H9 (cell line): Measurements from ENCODE around the gene UCKL1. TPM values are rescaled to one million over a fixed set of nuclear protein-coding genes. Genes with fewer than 3 reads are reported as not detected.

Source experiments
- DNase-seq: peaks from one replicate; pipeline ENCODE4 v3.0.0-alpha.2; 2017
- H2AFZ ChIP-seq: one replicate; pipeline ENCODE4 v1.6.1; 2013; ENCODE audit warnings: mild to moderate bottlenecking, low read length, control low read depth, moderate library complexity
- H2AK5ac ChIP-seq: 2 replicates; pipeline ENCODE4 v1.6.1; 2013; ENCODE audit warnings: low read length, control low read depth, mixed read lengths; ENCODE audit not compliant: insufficient read length
- H2BK120ac ChIP-seq: one replicate; pipeline ENCODE4 v1.6.1; 2013; ENCODE audit warnings: low read depth, mild to moderate bottlenecking, low read length, control low read depth, inconsistent platforms; ENCODE audit not compliant: poor library complexity, severe bottlenecking
- H2BK12ac ChIP-seq: 2 replicates; pipeline ENCODE4 v1.6.1; 2013; ENCODE audit warnings: low read length, control low read depth, mixed read lengths, low read depth; ENCODE audit not compliant: insufficient read length
- H2BK15ac ChIP-seq: 2 replicates; pipeline ENCODE4 v1.6.1; 2013; ENCODE audit warnings: low read depth, low read length, control low read depth
- H2BK20ac ChIP-seq: one replicate; pipeline ENCODE4 v1.6.1; 2013; ENCODE audit warnings: low read depth, mild to moderate bottlenecking, low read length, control low read depth, inconsistent platforms; ENCODE audit not compliant: poor library complexity, severe bottlenecking
- H2BK5ac ChIP-seq: 2 replicates; pipeline ENCODE4 v1.6.1; 2013; ENCODE audit warnings: low read length, control low read depth, mixed read lengths; ENCODE audit not compliant: insufficient read length
- H3K14ac ChIP-seq: 2 replicates; pipeline ENCODE4 v1.6.1; 2013; ENCODE audit warnings: low read length, control low read depth; ENCODE audit not compliant: insufficient read depth
- H3K18ac ChIP-seq: 2 replicates; pipeline ENCODE4 v1.6.1; 2013; ENCODE audit warnings: low read depth, mild to moderate bottlenecking, mixed read lengths, low read length, control low read depth; ENCODE audit not compliant: insufficient read length
- H3K23ac ChIP-seq: 2 replicates; pipeline ENCODE4 v1.6.1; 2013; ENCODE audit warnings: low read length, control low read depth, mixed read lengths, low read depth; ENCODE audit not compliant: insufficient read length
- H3K23me2 ChIP-seq: 2 replicates; pipeline ENCODE4 v1.6.1; 2013; ENCODE audit warnings: low read depth, mild to moderate bottlenecking, mixed read lengths, low read length, control low read depth; ENCODE audit not compliant: insufficient read length, poor library complexity, severe bottlenecking
- H3K27ac ChIP-seq: 2 replicates; pipeline ENCODE4 v1.5.1; 2013; ENCODE audit warnings: low read length, control low read depth, mixed read lengths, low read depth; ENCODE audit not compliant: insufficient read length
- H3K27me3 ChIP-seq: 2 replicates; pipeline ENCODE4 v1.6.1; 2013; ENCODE audit warnings: low read length, control low read depth, inconsistent platforms; ENCODE audit not compliant: insufficient read depth
- H3K4ac ChIP-seq: 2 replicates; pipeline ENCODE4 v1.6.1; 2013; ENCODE audit warnings: low read depth, mild to moderate bottlenecking, control low read depth, inconsistent platforms, low read length, moderate library complexity
- H3K4me1 ChIP-seq: 2 replicates; pipeline ENCODE4 v1.6.1; 2013; ENCODE audit warnings: low read length, control low read depth, inconsistent platforms; ENCODE audit not compliant: insufficient read depth
- H3K4me2 ChIP-seq: 2 replicates; pipeline ENCODE4 v1.6.1; 2013; ENCODE audit warnings: low read length, control low read depth, mixed read lengths; ENCODE audit not compliant: insufficient read length, insufficient read depth
- H3K56ac ChIP-seq: 2 replicates; pipeline ENCODE4 v1.6.1; 2013; ENCODE audit warnings: low read depth, mild to moderate bottlenecking, mixed read lengths, low read length, control low read depth; ENCODE audit not compliant: insufficient read length
- H3K79me1 ChIP-seq: 2 replicates; pipeline ENCODE4 v1.6.1; 2013; ENCODE audit warnings: low read depth, mild to moderate bottlenecking, moderate library complexity, low read length, control low read depth, inconsistent platforms; ENCODE audit not compliant: insufficient read depth, poor library complexity, severe bottlenecking
- H3K79me2 ChIP-seq: 2 replicates; pipeline ENCODE4 v1.6.1; 2013; ENCODE audit warnings: low read length, control low read depth, inconsistent platforms; ENCODE audit not compliant: insufficient read depth
- H3K9ac ChIP-seq: 2 replicates; pipeline ENCODE4 v1.6.1; 2013; ENCODE audit warnings: low read length, control low read depth, mixed read lengths; ENCODE audit not compliant: insufficient read length; ENCODE audit errors: extremely low read depth
- H3K9me3 ChIP-seq: one replicate; pipeline ENCODE4 v1.6.1; 2013; ENCODE audit warnings: low read depth, low read length, inconsistent platforms; ENCODE audit not compliant: control insufficient read depth
- H3T11ph ChIP-seq: one replicate; pipeline ENCODE4 v1.6.1; 2013; ENCODE audit warnings: mild to moderate bottlenecking, low read length, control low read depth, inconsistent platforms
- H4K20me1 ChIP-seq: one replicate; pipeline ENCODE4 v1.6.1; 2013; ENCODE audit not compliant: control insufficient read depth, insufficient read length, insufficient read depth
- H4K5ac ChIP-seq: 2 replicates; pipeline ENCODE4 v1.6.1; 2013; ENCODE audit warnings: low read depth, mild to moderate bottlenecking, mixed read lengths, low read length, control low read depth; ENCODE audit not compliant: insufficient read length
- H4K8ac ChIP-seq: replicated peaks from 2 replicates; pipeline ENCODE4 v1.6.1; 2013; ENCODE audit warnings: low read length, control low read depth, mixed read lengths, low read depth; ENCODE audit not compliant: insufficient read length
- H4K91ac ChIP-seq: 2 replicates; pipeline ENCODE4 v1.6.1; 2013; ENCODE audit warnings: low read depth, mild to moderate bottlenecking, moderate library complexity, mixed read lengths, low read length, control low read depth; ENCODE audit not compliant: insufficient read length
- H3K27ac Mint-ChIP-seq, 3 experiments: 2 replicates in 2 of 3; 3 replicates in 1 of 3; pipeline ENCODE4 v1.8.0; 2020 to 2021; ENCODE audit warnings: mixed read lengths in 3 of 3, mild to moderate bottlenecking in 1 of 3, moderate library complexity in 1 of 3
- H3K27me3 Mint-ChIP-seq: 2 replicates; pipeline ENCODE4 v1.8.0; 2021; ENCODE audit warnings: low read depth, mild to moderate bottlenecking, moderate library complexity, mixed read lengths
- H3K36me3 Mint-ChIP-seq, 3 experiments: 2 replicates in 2 of 3; 3 replicates in 1 of 3; pipeline ENCODE4 v1.8.0; 2020 to 2021; ENCODE audit warnings: low read depth in 3 of 3, mixed read lengths in 3 of 3; ENCODE audit not compliant: insufficient read depth in 1 of 3
- H3K4me1 Mint-ChIP-seq, 2 experiments: 2 replicates each; pipeline ENCODE4 v1.8.0; 2020; ENCODE audit warnings: mixed read lengths in 2 of 2
- H3K4me3 Mint-ChIP-seq, 2 experiments: 2 replicates in 1 of 2; 3 replicates in 1 of 2; pipeline ENCODE4 v1.8.0; 2020 to 2021; ENCODE audit warnings: mild to moderate bottlenecking in 2 of 2, mixed read lengths in 2 of 2, moderate library complexity in 1 of 2
- H3K9me3 Mint-ChIP-seq, 2 experiments: 2 replicates in 1 of 2; 3 replicates in 1 of 2; pipeline ENCODE4 v1.8.0; 2020; ENCODE audit warnings: mild to moderate bottlenecking in 2 of 2, mixed read lengths in 2 of 2, moderate library complexity in 1 of 2
- WGBS: extraction: QIAGEN DNeasy Blood & Tissue Kit; methylation state at CpG from one replicate; pipeline ENCODE4 v1.1.7; 2013; ENCODE audit warnings: missing lambda C conversion rate, low lambda C conversion rate, mixed read lengths; ENCODE audit not compliant: insufficient read length; ENCODE audit errors: extremely low coverage; 5-methylcytosine and 5-hydroxymethylcytosine counted together
- total RNA-seq: library from RNA; stranded (reverse); gene quantifications from 2 replicates; pipeline ENCODE4 v1.2.1, GENCODE V29; 2021
- TF ChIP-seq, protein P1 (sequence below): fragments of 200-600 bp; sonication (generic); conservative IDR thresholded peaks from 3 replicates; pipeline ENCODE4 v1.8.0; 2021; ENCODE audit warnings: antibody characterized with exemption, mild to moderate bottlenecking

UCKL1 gene
- total RNA-seq, 1 experiment from 2014 or later = 40.9 TPM

DNA sequence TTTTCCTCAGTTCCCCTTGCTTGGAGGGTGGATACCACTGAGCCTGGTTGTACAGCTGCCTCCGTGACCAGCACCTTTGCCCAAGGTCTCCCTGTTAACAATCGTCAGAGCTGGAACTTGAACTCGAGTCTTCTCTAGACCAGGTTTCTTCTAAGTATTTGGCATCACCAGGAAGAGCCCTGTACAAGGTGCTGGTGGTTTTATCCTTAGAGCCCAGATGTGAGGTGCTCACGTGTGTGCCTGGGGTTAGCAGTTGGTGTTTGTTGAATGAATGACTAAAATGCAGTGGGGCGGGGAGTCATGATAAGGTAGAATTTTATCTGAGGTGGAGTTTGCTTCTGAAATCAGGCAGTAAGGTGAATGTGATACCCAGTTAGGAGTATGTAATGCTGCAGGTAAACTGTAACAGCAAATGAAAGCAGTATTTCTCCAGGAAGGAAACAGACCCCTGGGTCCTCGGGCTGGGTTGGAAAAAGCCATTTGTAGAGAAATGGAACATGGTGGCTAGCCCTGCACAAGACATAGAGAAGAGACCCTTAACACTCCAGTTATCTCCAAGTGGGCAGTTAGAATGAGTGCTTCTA is 58.1 kb downstream of the UCKL1 start:
- WGBS = no CpG with 5 or more reads among the region's 6 CpGs
- Mint-ChIP-seq H3K4me3 (no peak overlapping the region), H3K27me3 (no peaks in the 10 kb centered on the region), H3K9me3 (no peaks in the 10 kb centered on the region), H3K27ac (peak overlapping the region in 1 of 3 experiments; percentile 19; a peak in 2 of 7 replicates), H3K4me1 (peaks cover 16 to 17% of the 10 kb centered on the region in 2 experiments), H3K36me3 (peaks cover 0 to 5% (median 2%) of the 10 kb centered on the region in 3 experiments; a peak in 4 of 7 replicates)
- Histone ChIP-seq H3K27ac (no peak overlapping the region), H3K23ac (no peak overlapping the region), H2AFZ (no peak overlapping the region), H3K18ac (no peak overlapping the region), H4K91ac (no peak overlapping the region), H3K23me2 (peaks cover 6% of the 10 kb centered on the region), H3K4me1 (0 out of 2 replicates have a peak, but pooled peaks cover 2% of the 10 kb centered on the region), H4K5ac (no peak overlapping the region), H3K9me3 (no peaks in the 10 kb centered on the region), H2BK120ac (no peak overlapping the region), H2AK5ac (no peak overlapping the region), H4K8ac (peak overlapping the region; percentile 41), H3K79me1 (peaks cover 3% of the 10 kb centered on the region), H3K9ac (no peak overlapping the region), H2BK12ac (no peak overlapping the region), H4K20me1 (no peaks in the 10 kb centered on the region), H3K56ac (no peak overlapping the region), H2BK5ac (no peak overlapping the region), H3K4ac (no peak overlapping the region), H2BK20ac (no peak overlapping the region), H3T11ph (no peak overlapping the region), H3K79me2 (peaks cover 11% of the 10 kb centered on the region; the same call in 1 of the 2 replicates), H3K4me2 (no peak overlapping the region), H3K27me3 (no peaks in the 10 kb centered on the region), H3K14ac (no peak overlapping the region), H2BK15ac (no peak overlapping the region)
- no peak for DNase-seq
- TF ChIP-seq, protein P1, sequence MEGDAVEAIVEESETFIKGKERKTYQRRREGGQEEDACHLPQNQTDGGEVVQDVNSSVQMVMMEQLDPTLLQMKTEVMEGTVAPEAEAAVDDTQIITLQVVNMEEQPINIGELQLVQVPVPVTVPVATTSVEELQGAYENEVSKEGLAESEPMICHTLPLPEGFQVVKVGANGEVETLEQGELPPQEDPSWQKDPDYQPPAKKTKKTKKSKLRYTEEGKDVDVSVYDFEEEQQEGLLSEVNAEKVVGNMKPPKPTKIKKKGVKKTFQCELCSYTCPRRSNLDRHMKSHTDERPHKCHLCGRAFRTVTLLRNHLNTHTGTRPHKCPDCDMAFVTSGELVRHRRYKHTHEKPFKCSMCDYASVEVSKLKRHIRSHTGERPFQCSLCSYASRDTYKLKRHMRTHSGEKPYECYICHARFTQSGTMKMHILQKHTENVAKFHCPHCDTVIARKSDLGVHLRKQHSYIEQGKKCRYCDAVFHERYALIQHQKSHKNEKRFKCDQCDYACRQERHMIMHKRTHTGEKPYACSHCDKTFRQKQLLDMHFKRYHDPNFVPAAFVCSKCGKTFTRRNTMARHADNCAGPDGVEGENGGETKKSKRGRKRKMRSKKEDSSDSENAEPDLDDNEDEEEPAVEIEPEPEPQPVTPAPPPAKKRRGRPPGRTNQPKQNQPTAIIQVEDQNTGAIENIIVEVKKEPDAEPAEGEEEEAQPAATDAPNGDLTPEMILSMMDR = no peak
